GM15510 (cell line): ENCODE data around the gene UTS2R.

Experiments
- POLR2A ChIP-seq: IDR thresholded peaks from 3 replicates; pipeline ENCODE4 v1.6.1; 2011; ENCODE audit warnings: borderline replicate concordance; ENCODE audit not compliant: insufficient read length; ENCODE audit errors: extremely low read depth

UTS2R gene

GRCh38 chr17:82387705-82388106 is 16.1 kb downstream of the UTS2R start:
- TF ChIP-seq POLR2A: no peak

DNA sequence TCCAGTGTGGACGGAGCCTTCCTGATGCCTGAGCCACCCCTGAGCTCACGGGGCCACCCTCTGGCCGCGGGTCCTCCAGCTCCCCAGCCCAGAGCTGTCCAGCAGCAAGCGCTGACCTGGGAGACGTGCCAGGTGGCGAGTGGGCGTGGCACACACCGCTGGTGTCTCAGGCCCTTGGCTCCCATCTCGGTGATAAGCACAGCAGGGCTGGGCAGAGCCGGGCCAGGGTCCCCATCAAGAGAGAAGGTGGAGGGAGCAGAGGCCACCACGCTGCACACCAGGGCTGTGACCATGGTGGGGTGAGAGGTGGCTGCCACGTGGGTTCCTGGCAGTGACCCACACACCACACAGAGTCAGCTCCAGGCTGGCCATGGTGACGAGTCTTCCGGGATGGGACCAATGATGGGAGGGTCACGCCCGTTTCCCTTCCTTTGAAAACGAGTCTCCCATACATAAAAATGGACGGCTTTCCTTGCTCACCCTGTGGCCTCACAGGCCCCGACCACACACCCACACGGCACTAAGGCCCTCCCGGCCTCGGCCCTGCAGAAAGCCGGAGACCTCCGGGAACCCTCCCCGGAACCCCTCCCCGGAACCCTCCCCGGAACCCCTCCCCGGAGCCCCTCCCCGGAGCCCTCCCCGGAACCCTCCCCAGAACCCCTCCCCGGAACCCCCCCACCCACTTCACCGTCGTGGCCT is 16.8 kb downstream of the UTS2R start:
- no peak for TF ChIP-seq POLR2A

DNA sequence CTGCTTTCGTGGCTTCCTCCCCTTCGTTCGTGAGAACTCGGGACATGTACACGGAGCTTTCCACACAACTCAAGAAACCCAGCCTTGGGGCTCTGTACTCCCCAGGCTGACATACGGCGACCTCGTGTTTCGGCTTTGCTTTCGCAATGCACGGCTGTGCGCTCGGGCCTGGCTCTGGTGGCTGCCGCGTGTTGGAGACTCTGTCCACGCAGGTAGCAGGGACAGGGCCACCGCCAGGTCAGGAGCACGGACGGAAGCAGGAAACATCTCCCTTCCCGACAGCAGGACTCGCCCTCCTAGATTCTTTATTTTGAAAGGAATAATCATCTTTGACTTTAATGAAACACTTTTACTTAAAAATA is 17.3 kb downstream of the UTS2R start:
- no peak for TF ChIP-seq POLR2A

GRCh38 chr17:82389379-82389778 is 17.8 kb downstream of the UTS2R start:
- TF ChIP-seq POLR2A: no peak

- no peak for TF ChIP-seq POLR2A
Observed at GRCh38 chr17:82390015-82390859, 18.7 kb downstream of the UTS2R start.

- TF ChIP-seq POLR2A: no peak
Observed at GRCh38 chr17:82390860-82391435, 19.4 kb downstream of the UTS2R start.

DNA sequence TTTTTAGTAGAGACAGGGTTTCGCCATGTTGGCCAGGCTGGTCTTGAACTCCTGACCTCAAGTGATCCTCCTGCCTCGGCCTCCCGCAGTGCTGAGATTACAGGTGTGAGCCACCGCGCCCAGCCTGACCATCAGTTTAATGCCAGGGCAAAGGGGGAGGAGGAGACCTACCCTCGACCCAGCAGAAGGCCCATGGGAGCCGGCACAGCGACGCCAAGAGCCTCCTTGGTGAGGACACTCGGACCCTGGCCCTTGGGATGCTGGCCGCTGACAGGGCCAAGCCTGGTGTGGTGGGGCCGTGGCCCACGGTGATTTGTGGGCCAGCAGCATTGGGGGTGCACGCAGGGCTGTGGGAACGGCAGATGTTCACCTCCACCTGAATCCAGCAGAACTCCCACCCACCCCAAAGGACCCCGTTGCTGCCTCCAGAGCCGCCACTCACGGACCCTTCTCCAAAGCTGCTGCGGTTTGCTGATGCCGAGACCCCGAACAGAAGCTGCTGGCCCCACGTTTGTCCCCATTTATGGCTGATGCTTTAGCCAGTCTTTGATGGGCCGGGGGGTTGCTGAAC is 20.0 kb downstream of the UTS2R start:
- TF ChIP-seq POLR2A: no peak

GRCh38 chr17:82392209-82392920 is 20.8 kb downstream of the UTS2R start:
- no peak for TF ChIP-seq POLR2A

DNA sequence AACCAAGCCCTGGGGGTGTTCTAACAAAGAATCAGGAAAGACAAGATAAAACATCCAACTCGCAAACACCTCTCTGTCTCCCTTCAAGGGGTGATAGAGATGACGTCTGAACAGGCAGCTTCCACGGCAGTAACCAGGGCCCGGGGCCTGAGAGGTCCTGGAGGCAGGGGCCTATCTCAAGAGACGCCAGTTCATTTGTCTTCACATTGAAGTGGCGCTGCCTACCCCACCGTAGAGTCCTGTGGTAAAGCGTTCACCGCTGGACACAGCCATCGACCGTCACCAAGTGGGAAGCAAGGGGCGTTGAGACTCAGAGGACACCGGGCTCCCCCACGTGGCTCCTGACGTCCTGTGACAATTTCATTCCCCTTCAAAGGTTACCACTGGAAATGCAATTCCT is 21.4 kb downstream of the UTS2R start:
- no peak for TF ChIP-seq POLR2A

DNA sequence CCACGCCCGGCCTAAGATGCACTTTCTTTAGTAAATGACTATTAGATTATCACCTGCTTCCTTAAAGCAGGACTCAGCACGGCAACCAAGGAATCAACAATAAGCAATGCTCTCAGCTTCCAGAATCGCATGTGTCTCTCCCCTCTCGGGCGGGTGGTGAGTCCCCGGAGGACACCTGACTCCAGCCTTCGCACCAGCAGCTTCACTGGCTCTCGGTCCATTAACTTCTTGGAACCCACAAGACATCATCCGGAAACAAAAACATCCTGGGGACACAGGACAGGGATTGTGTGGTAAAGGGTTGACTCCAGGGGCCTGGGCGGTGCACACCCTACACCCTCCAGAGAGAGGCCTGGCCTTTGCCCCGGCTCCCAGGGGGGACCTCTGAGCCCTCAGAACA is 22.7 kb downstream of the UTS2R start:
- no peak for TF ChIP-seq POLR2A

DNA sequence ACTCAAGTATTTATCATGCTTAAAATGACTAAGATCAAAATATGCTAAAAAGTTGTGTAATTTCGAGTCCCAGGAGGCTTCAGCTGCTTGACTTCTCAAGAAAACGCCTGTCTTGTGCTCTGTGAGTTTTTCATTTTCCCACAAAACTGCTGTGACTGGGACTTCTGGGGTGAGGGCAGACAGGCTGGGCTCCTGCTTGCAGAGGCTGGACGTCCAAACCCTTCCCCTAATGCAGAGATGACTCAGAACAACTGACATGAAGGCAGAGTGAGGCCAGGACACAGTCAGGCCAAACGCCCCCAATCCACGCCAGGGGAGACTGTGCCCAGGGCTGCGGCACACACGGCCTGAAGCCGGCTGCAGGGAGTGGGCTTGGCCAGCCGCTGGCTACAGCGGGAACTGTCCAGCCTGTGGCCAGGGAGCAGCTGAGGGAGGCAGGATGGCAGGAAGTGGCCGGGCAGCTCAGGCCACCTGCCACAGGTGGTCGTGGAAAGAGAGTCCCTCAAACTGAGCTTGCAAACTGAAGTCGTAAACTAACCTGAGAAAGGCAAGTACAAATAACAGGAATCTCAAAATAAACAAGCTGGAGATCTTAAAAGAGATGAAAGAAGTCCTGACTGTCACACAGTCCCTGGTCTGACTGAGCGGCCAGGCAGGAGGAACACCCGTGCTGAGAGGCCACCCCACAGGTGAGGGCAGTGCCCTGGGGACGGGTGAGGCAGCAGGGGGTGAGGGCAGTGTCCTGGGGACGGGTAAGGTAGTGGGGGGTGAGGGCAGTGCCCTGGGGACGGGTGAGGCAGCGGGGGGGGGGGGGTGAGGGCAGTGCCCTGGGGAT is 25.3 kb downstream of the UTS2R start:
- TF ChIP-seq POLR2A: no peak

- no peak for TF ChIP-seq POLR2A
Observed at GRCh38 chr17:82397449-82398335, 26.1 kb downstream of the UTS2R start.

- TF ChIP-seq POLR2A: no peak
Observed at GRCh38 chr17:82399041-82399441, 27.5 kb downstream of the UTS2R start.
